HepG2 (cell line): ENCODE data around the gene ELFN1. TPM values are rescaled to one million over a fixed set of nuclear protein-coding genes. Genes with fewer than 3 reads are reported as not detected.

Experiments used
- ATAC-seq: fragments of 200-7000 bp; cut with Tn5 transposase; 3 replicates; pipeline ENCODE4 v1.9.1; 2020; ENCODE audit warnings: mild to moderate bottlenecking, moderate library complexity
- BruUV-seq: library from RNA; stranded (reverse); fragments of 400-500 nt; replicated peaks from 2 replicates; lab custom pipeline; 2021; lab: Mats Ljungman, UMichigan
- CTCF ChIA-PET: fragments of 300-600 bp; formaldehyde crosslinking; extraction: SDS; loops from one replicate; lab custom pipeline; 2021; ENCODE audit warnings: low total read pairs, inconsistent platforms, low intra/inter-chr PET ratio; lab: Yijun Ruan, JAX
- POLR2A ChIA-PET: fragments of 350-600 bp; sonication (Branson Sonifier 250); formaldehyde crosslinking; loops from one replicate; lab custom pipeline; 2020; ENCODE audit warnings: antibody characterized with exemption, inconsistent platforms; lab: Yijun Ruan, JAX
- DNase-seq: peaks from one replicate; pipeline ENCODE4 v3.0.0-alpha.2; 2015; ENCODE audit warnings: low spot score
- FAIRE-seq: peaks from 3 replicates; lab custom pipeline; 2011; peaks lifted over from hg19 to GRCh38; lab: Jason Lieb, UNC
- H2AFZ ChIP-seq: one replicate; pipeline ENCODE4 v1.6.1; 2011; ENCODE audit warnings: low read length, inconsistent platforms
- H3K27ac ChIP-seq: fragments of 300-600 bp; 3 replicates; pipeline ENCODE4 v1.8.0; 2011; ENCODE audit warnings: mixed run types, mild to moderate bottlenecking, mixed read lengths, low read length, inconsistent platforms; ENCODE audit not compliant: insufficient read depth; ENCODE audit errors: extremely low read length
- H3K27me3 ChIP-seq, 2 experiments: fragments of 200-600 bp in 1 of 2; 2 replicates in 1 of 2; 3 replicates in 1 of 2; pipeline versions ENCODE4 v1.6.0 to v1.8.0; 2011; ENCODE audit warnings: low read length in 2 of 2, mild to moderate bottlenecking in 2 of 2, moderate library complexity in 2 of 2, inconsistent platforms in 1 of 2; ENCODE audit not compliant: insufficient read depth in 2 of 2, control insufficient read depth in 1 of 2
- H3K36me3 ChIP-seq, 2 experiments: fragments of 200-600 bp in 1 of 2; replicated peaks in 1 of 2; 2 replicates in 1 of 2; 3 replicates in 1 of 2; pipeline versions ENCODE4 v1.5.1 to v1.8.0; 2011; ENCODE audit warnings: low read length in 2 of 2, inconsistent platforms in 1 of 2; ENCODE audit not compliant: insufficient read depth in 2 of 2, control insufficient read depth in 1 of 2
- H3K4me1 ChIP-seq: 2 replicates; pipeline ENCODE4 v1.5.1; 2012; ENCODE audit warnings: low read length, inconsistent platforms; ENCODE audit not compliant: insufficient read depth
- H3K4me2 ChIP-seq: 2 replicates; pipeline ENCODE4 v1.6.0; 2011; ENCODE audit warnings: low read depth, low read length, inconsistent platforms
- H3K4me3 ChIP-seq, 3 experiments: fragments of 200-600 bp in 1 of 3; sonication (generic), shearing (Covaris generic) in 1 of 3; replicated peaks in 1 of 3; 2 replicates each; pipeline ENCODE4 v1.5.1; 2011 to 2016; ENCODE audit warnings: low read length in 3 of 3, inconsistent platforms in 2 of 3, low read depth in 2 of 3, mild to moderate bottlenecking in 2 of 3, control low read depth in 1 of 3, mixed read lengths in 1 of 3; ENCODE audit not compliant: insufficient read depth in 1 of 3
- H3K79me2 ChIP-seq: one replicate; pipeline ENCODE4 v1.6.1; 2011; ENCODE audit warnings: low read length, inconsistent platforms; ENCODE audit not compliant: insufficient read depth
- H3K9ac ChIP-seq: 2 replicates; pipeline ENCODE4 v1.6.0; 2011; ENCODE audit warnings: mild to moderate bottlenecking, low read depth, low read length, inconsistent platforms; ENCODE audit not compliant: insufficient read depth
- H3K9me3 ChIP-seq: 2 replicates; pipeline ENCODE4 v1.5.1; 2012; ENCODE audit warnings: mild to moderate bottlenecking, low read length
- H4K20me1 ChIP-seq: 2 replicates; pipeline ENCODE4 v1.6.0; 2011; ENCODE audit warnings: inconsistent platforms, mild to moderate bottlenecking, low read length, moderate library complexity; ENCODE audit not compliant: insufficient read depth
- FLYWCH1 ChIP-seq: sonication (generic); formaldehyde crosslinking; IDR thresholded peaks from 2 replicates; pipeline ENCODE4 v1.8.1; 2023; ENCODE audit warnings: mild to moderate bottlenecking, missing genetic modification reagents
- FOXO4 ChIP-seq: sonication (generic); formaldehyde crosslinking; conservative IDR thresholded peaks from 2 replicates; pipeline ENCODE4 v1.8.1; 2023; ENCODE audit warnings: missing genetic modification reagents
- KLF6 ChIP-seq: IDR thresholded peaks from 2 replicates; pipeline ENCODE4 v1.8.0; 2016; ENCODE audit warnings: missing biosample characterization, missing genetic modification reagents
- KLF9 ChIP-seq: IDR thresholded peaks from 2 replicates; pipeline ENCODE4 v1.6.1; 2016; ENCODE audit warnings: low read depth
- LRRFIP1 ChIP-seq: sonication (generic); formaldehyde crosslinking; conservative IDR thresholded peaks from 2 replicates; pipeline ENCODE4 v1.4.0; 2020; ENCODE audit warnings: missing genetic modification reagents
- NFYB ChIP-seq: sonication (generic); formaldehyde crosslinking; IDR thresholded peaks from 2 replicates; pipeline ENCODE4 v1.4.0; 2020; ENCODE audit warnings: missing genetic modification reagents
- RNF2 ChIP-seq: fragments of 450-650 bp; conservative IDR thresholded peaks from 2 replicates; pipeline ENCODE4 v1.6.1; 2016; ENCODE audit warnings: low read depth
- RNF219 ChIP-seq: sonication (generic); formaldehyde crosslinking; IDR thresholded peaks from 2 replicates; pipeline ENCODE4 v1.5.0; 2020; ENCODE audit warnings: mild to moderate bottlenecking, missing genetic modification reagents
- SIX1 ChIP-seq: sonication (generic); formaldehyde crosslinking; IDR thresholded peaks from 2 replicates; pipeline ENCODE4 v1.4.0; 2020; ENCODE audit warnings: missing genetic modification reagents, borderline replicate concordance
- ZBTB10 ChIP-seq: sonication (generic); formaldehyde crosslinking; IDR thresholded peaks from 2 replicates; pipeline ENCODE4 v1.4.0; 2020; ENCODE audit warnings: missing genetic modification reagents, borderline replicate concordance
- ZC3H13 ChIP-seq: sonication (generic); formaldehyde crosslinking; IDR thresholded peaks from 2 replicates; pipeline ENCODE4 v1.8.1; 2023; ENCODE audit warnings: mild to moderate bottlenecking, missing genetic modification reagents, moderate library complexity
- ZEB1 ChIP-seq: IDR thresholded peaks from 2 replicates; pipeline ENCODE4 v1.6.1; 2012; ENCODE audit warnings: mild to moderate bottlenecking, low read depth, inconsistent platforms; ENCODE audit not compliant: insufficient replicate concordance
- ZNF547 ChIP-seq: sonication (generic); formaldehyde crosslinking; IDR thresholded peaks from 2 replicates; pipeline ENCODE4 v1.5.1; 2020; ENCODE audit warnings: mild to moderate bottlenecking, missing genetic modification reagents
- ZNF782 ChIP-seq: sonication (generic); formaldehyde crosslinking; IDR thresholded peaks from 2 replicates; pipeline ENCODE4 v1.4.0; 2020; ENCODE audit warnings: missing genetic modification reagents, mild to moderate bottlenecking, borderline replicate concordance
- ZNF883 ChIP-seq: sonication (generic); formaldehyde crosslinking; IDR thresholded peaks from 2 replicates; pipeline ENCODE4 v1.5.1; 2020; ENCODE audit warnings: mild to moderate bottlenecking, missing genetic modification reagents; ENCODE audit errors: not compliant biosample characterization
- WGBS: methylation state at CpG from one replicate; pipeline ENCODE4 v1.1.6; 2017; ENCODE audit warnings: low lambda C conversion rate; 5-methylcytosine and 5-hydroxymethylcytosine counted together
- in situ Hi-C: cut with HindIII; loops from 2 replicates; pipeline ENCODE4 v1.10.0; 2017; ENCODE audit warnings: low pct_unique_long_range_greater_than_20kb; ENCODE audit not compliant: extremely low pct_ligation_motif_present
- intact Hi-C: fragments of 100-400 bp; cut with micrococcal nuclease; formaldehyde crosslinking; loops from one replicate; pipeline ENCODE4 v1.10.0; 2022; ENCODE audit not compliant: unreplicated experiment
- polyA plus RNA-seq, 8 experiments: library from polyadenylated mRNA; depleted of rRNA in 3 of 8; stranded (reverse) in 7 of 8; unstranded in 1 of 8; fragments of >200 nt; fragmentation: Illumina TruSeq in 4 of 8; extraction: Trizol in 4 of 8; gene quantifications; 2 replicates each; pipeline versions ENCODE4 v1.2.1 to v1.2.3, GENCODE V29; 2011 to 2016; ENCODE audit warnings: low read depth in 4 of 8, missing spikeins in 1 of 8, mixed read lengths in 1 of 8; ENCODE audit not compliant: insufficient read depth in 1 of 8
- total RNA-seq, 5 experiments: library from RNA; depleted of rRNA; stranded (reverse); fragments of >200 nt; fragmentation: Illumina TruSeq; extraction: Trizol; gene quantifications; 2 replicates each; pipeline ENCODE4 v1.2.3, GENCODE V29; 2016; ENCODE audit warnings: low read depth in 1 of 5

The ELFN1 gene
- total and polyA plus RNA-seq, 2 of the 13 experiments (the other 11 are each of a cell fraction or from before 2014, with no cell fraction given), result 0.13 to 0.18 TPM

- Histone ChIP-seq H3K36me3 (no peaks in the 10 kb centered on the region), H3K27ac (no peak overlapping the region), H3K4me1 (no peaks in the 10 kb centered on the region), H4K20me1 (no peaks in the 10 kb centered on the region), H3K4me3 (no peak overlapping the region), H3K9ac (no peak overlapping the region), H2AFZ (no peak overlapping the region), H3K4me2 (no peak overlapping the region), H3K27me3 (peaks cover 1 to 16% of the 10 kb centered on the region in 2 experiments; a peak in 2 of 5 replicates), H3K9me3 (peaks cover 8% of the 10 kb centered on the region), H3K79me2 (no peaks in the 10 kb centered on the region)
- DNase-seq (no peak), ATAC-seq (no peak), FAIRE-seq (no peak)
- ChIA-PET CTCF (no interaction called here), POLR2A (no interaction called here)
- in situ Hi-C loops (loop anchor here (10.0 kb wide), 1 partner anchor 64 kb away; no protein-coding TSS in a partner anchor), intact Hi-C loops (no loop called here)
- no TSS peak for BruUV-seq
- WGBS, result 74% methylated on average over 6 of the region's 6 CpGs
- TF ChIP-seq KLF9 (CRISPR knock-in tag), result no peak
- TF ChIP-seq ZNF883, result no peak
- no peak for TF ChIP-seq FLYWCH1 (CRISPR knock-in tag)
- no peak for TF ChIP-seq RNF2
- no peak for TF ChIP-seq SIX1 (CRISPR knock-in tag)
- no peak for TF ChIP-seq KLF6 (CRISPR knock-in tag)
- no peak for TF ChIP-seq NFYB (CRISPR knock-in tag)
- TF ChIP-seq LRRFIP1, result no peak
- no peak for TF ChIP-seq ZNF547 (CRISPR knock-in tag)
- TF ChIP-seq ZC3H13 (CRISPR knock-in tag), result no peak
- no peak for TF ChIP-seq ZEB1
- no peak for TF ChIP-seq ZNF782 (CRISPR knock-in tag)
- no peak for TF ChIP-seq FOXO4
- no peak for TF ChIP-seq RNF219 (CRISPR knock-in tag)
- TF ChIP-seq ZBTB10 (CRISPR knock-in tag), result no peak
These were observed 28.9 kb downstream of the ELFN1 start for GRCh38 chr7:1698951-1699350.
